Measurements from ENCODE around the gene RBM42.

DNA sequence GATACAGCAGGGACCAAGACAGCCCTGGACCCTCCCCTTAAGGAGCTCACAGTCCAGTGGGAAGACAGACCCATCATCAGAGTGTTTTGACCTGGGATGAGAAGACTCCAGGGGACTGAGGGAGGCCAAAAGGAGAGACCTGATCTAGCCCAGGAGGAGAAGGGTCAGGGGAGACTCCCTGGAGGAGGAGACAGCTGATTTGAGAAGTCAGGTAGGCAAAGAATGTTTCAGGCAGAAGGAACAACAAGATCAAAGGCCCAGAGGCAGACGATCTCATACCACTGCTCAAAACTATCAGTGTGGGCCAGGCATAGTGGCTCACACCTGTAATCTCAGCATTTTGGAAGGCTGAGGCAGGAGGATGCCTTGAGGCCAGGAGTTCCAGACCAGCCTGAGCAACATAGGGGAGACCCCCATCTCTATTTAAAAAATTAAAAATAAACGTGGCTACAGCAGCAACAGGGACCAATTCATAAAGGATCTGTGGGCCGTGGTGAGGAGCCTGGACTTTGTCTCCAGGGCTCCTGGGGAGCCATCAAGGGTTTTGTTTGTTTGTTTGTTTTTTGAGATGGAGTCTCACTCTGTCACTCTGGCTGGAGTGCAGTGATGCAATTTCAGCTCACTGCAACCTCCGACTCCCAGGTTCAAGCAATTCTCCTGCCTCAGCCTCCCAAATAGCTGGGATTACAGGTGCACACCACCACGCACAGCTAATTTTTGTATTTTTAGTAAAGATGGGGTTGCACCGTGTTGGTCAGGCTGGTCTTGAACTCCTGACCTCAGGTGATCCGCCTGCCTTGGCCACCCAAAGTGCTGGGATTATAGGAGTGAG lies 17.1 kb downstream of the RBM42 start:
- TF ChIP-seq CTCF (conservative IDR thresholded peaks at IDR 0.05 in 1 of 2, IDR thresholded peaks at IDR 0.05 in 1 of 2; ENCODE audit: low read depth in 1 of 2, low read length in 2 of 2): no peak
- TF ChIP-seq EZH2 (IDR thresholded peaks at IDR 0.05; ENCODE audit: low read length, missing control alignments): no peak
